Loucy (cell line): ENCODE measurements around the gene NPTXR.
"Not testable (repeated sequence)": the region's sequence is repeated elsewhere in the genome, so short reads cannot be mapped to it uniquely, and the experiment has no call there.

Experiments
- H2AFZ ChIP-seq: fragments of 200-600 bp; sonication (generic); 2 replicates; pipeline ENCODE4 v1.6.0; 2016; ENCODE audit warnings: antibody characterized with exemption, mild to moderate bottlenecking, low read length, moderate library complexity
- H3F3A ChIP-seq: fragments of 200-600 bp; 2 replicates; pipeline ENCODE4 v1.6.0; 2016; ENCODE audit warnings: antibody characterized with exemption, low read depth, mild to moderate bottlenecking
- H3K27me3 ChIP-seq: fragments of 200-600 bp; sonication (generic); 2 replicates; pipeline ENCODE4 v1.6.1; 2014; ENCODE audit warnings: low read length, mild to moderate bottlenecking; ENCODE audit not compliant: insufficient read depth, poor library complexity, severe bottlenecking
- H3K36me3 ChIP-seq: fragments of 200-600 bp; sonication (generic); 2 replicates; pipeline ENCODE4 v1.6.1; 2016; ENCODE audit warnings: low read length; ENCODE audit not compliant: insufficient read depth
- H3K4me1 ChIP-seq: fragments of 200-600 bp; sonication (generic); 2 replicates; pipeline ENCODE4 v1.5.1; 2014; ENCODE audit warnings: low read length, mild to moderate bottlenecking; ENCODE audit not compliant: insufficient read depth, poor library complexity, severe bottlenecking
- H3K4me2 ChIP-seq: fragments of 200-600 bp; sonication (generic); 2 replicates; pipeline ENCODE4 v1.6.0; 2014; ENCODE audit warnings: antibody characterized with exemption, low read length, low read depth, mild to moderate bottlenecking; ENCODE audit not compliant: poor library complexity, severe bottlenecking
- H3K4me3 ChIP-seq: fragments of 200-600 bp; sonication (generic); 2 replicates; pipeline ENCODE4 v1.5.1; 2014; ENCODE audit warnings: low read length, mild to moderate bottlenecking, mixed read lengths; ENCODE audit not compliant: poor library complexity, severe bottlenecking
- H3K79me2 ChIP-seq: fragments of 200-600 bp; sonication (generic); 2 replicates; pipeline ENCODE4 v1.6.1; 2014; ENCODE audit warnings: low read length; ENCODE audit not compliant: insufficient read depth
- H3K9ac ChIP-seq: fragments of 200-600 bp; sonication (generic); 2 replicates; pipeline ENCODE4 v1.6.0; 2014; ENCODE audit warnings: mild to moderate bottlenecking, low read depth, low read length, moderate library complexity; ENCODE audit not compliant: poor library complexity, severe bottlenecking
- H3K9me2 ChIP-seq: fragments of 200-600 bp; sonication (generic); replicated peaks from 2 replicates; pipeline ENCODE4 v1.6.1; 2016; ENCODE audit warnings: low read depth, low read length, mixed read lengths
- H3K9me3 ChIP-seq: fragments of 200-600 bp; sonication (generic); 2 replicates; pipeline ENCODE4 v1.6.1; 2014; ENCODE audit warnings: mild to moderate bottlenecking, antibody characterized with exemption, low read length, low read depth; ENCODE audit not compliant: insufficient read depth
- H4K20me1 ChIP-seq: fragments of 200-600 bp; sonication (generic); 2 replicates; pipeline ENCODE4 v1.6.0; 2014; ENCODE audit warnings: antibody characterized with exemption, low read length, mild to moderate bottlenecking; ENCODE audit not compliant: insufficient read depth, poor library complexity, severe bottlenecking
- CTCF ChIP-seq: fragments of 200-600 bp; sonication (generic); conservative IDR thresholded peaks from 2 replicates; pipeline ENCODE4 v1.5.1; 2014; ENCODE audit warnings: mild to moderate bottlenecking, antibody characterized with exemption, low read length
- EZH2phosphoT487 ChIP-seq: fragments of 200-600 bp; IDR thresholded peaks from 2 replicates; pipeline ENCODE4 v1.6.1; 2018; ENCODE audit warnings: antibody characterized with exemption, mild to moderate bottlenecking, moderate library complexity, borderline replicate concordance

The NPTXR gene

GRCh38 chr22:38860283-38861169, 16.7 kb upstream of the NPTXR start:
- Histone ChIP-seq H3K4me1 (no peaks in the 10 kb centered on the region), H2AFZ (no peak overlapping the region), H3F3A (no peaks in the 10 kb centered on the region), H3K9ac (no peak overlapping the region), H3K79me2 (no peaks in the 10 kb centered on the region), H3K36me3 (no peaks in the 10 kb centered on the region), H3K4me2 (no peak overlapping the region), H3K4me3 (no peak overlapping the region), H3K9me2 (no peaks in the 10 kb centered on the region), H3K27me3 (no peaks in the 10 kb centered on the region), H3K9me3 (no peaks in the 10 kb centered on the region), H4K20me1 (no peaks in the 10 kb centered on the region)
- TF ChIP-seq CTCF (no peak), EZH2phosphoT487 (no peak)

GRCh38 chr22:38859581-38860282, 15.9 kb upstream of the NPTXR start:
- TF ChIP-seq EZH2phosphoT487 (no peak), CTCF (no peak)
- Histone ChIP-seq H3K36me3 (no peaks in the 10 kb centered on the region), H3K79me2 (no peaks in the 10 kb centered on the region), H2AFZ (no peak overlapping the region), H3K4me1 (no peaks in the 10 kb centered on the region), H3K4me2 (no peak overlapping the region), H4K20me1 (no peaks in the 10 kb centered on the region), H3K4me3 (no peak overlapping the region), H3K27me3 (no peaks in the 10 kb centered on the region), H3K9me2 (no peaks in the 10 kb centered on the region), H3K9me3 (no peaks in the 10 kb centered on the region), H3K9ac (no peak overlapping the region), H3F3A (no peaks in the 10 kb centered on the region)

GRCh38 chr22:38858492-38858891, 14.7 kb upstream of the NPTXR start:
- Histone ChIP-seq H3K9me3 (no peaks in the 10 kb centered on the region), H3K9me2 (no peaks in the 10 kb centered on the region), H3K79me2 (no peaks in the 10 kb centered on the region), H3K4me2 (no peak overlapping the region), H3F3A (no peaks in the 10 kb centered on the region), H3K27me3 (no peaks in the 10 kb centered on the region), H3K9ac (no peak overlapping the region), H3K4me1 (no peaks in the 10 kb centered on the region), H3K36me3 (no peaks in the 10 kb centered on the region), H2AFZ (no peak overlapping the region), H3K4me3 (no peak overlapping the region), H4K20me1 (no peaks in the 10 kb centered on the region)
- TF ChIP-seq EZH2phosphoT487: no peak
- no peak for TF ChIP-seq CTCF

- H3K27me3 ChIP-seq, H3K9me2 ChIP-seq, H2AFZ ChIP-seq, H3K79me2 ChIP-seq, H3K9ac ChIP-seq, H3K36me3 ChIP-seq, H3K4me1 ChIP-seq, H3K4me2 ChIP-seq, H3K9me3 ChIP-seq, H3F3A ChIP-seq, H4K20me1 ChIP-seq, H3K4me3 ChIP-seq: not testable (repeated sequence)
Observed at GRCh38 chr22:38854476-38854875, 10.6 kb upstream of the NPTXR start.

- not testable (repeated sequence) for H3K36me3 ChIP-seq, H3K9me3 ChIP-seq, H3K9ac ChIP-seq, H4K20me1 ChIP-seq, H3K4me2 ChIP-seq, H3K79me2 ChIP-seq, H3K4me3 ChIP-seq, H3F3A ChIP-seq, H2AFZ ChIP-seq, H3K4me1 ChIP-seq, H3K9me2 ChIP-seq, H3K27me3 ChIP-seq
Observed at GRCh38 chr22:38853883-38854282, 10.1 kb upstream of the NPTXR start.
